K562 (cell line): ENCODE results near the gene MAP4K5. TPM values are rescaled to one million over a fixed set of nuclear protein-coding genes. Genes with fewer than 3 reads are reported as not detected.

Source experiments
- ATAC-seq: fragments of 200-7000 bp; cut with Tn5 transposase; 3 replicates; pipeline ENCODE4 v1.9.1; 2020; ENCODE audit warnings: moderate library complexity
- BruUV-seq: library from RNA; stranded (reverse); fragments of 400-500 nt; replicated peaks from 2 replicates; lab custom pipeline; 2021; lab: Mats Ljungman, UMichigan
- CTCF ChIA-PET: fragments of 300-600 bp; formaldehyde crosslinking; extraction: SDS; loops from one replicate; lab custom pipeline; 2021; ENCODE audit warnings: low intra/inter-chr PET ratio; lab: Yijun Ruan, JAX
- POLR2A ChIA-PET: fragments of 300-600, 350-650 bp; sonication (Branson Sonifier 250); formaldehyde crosslinking; extraction: SDS; loops from one replicate; lab custom pipeline; 2021; ENCODE audit warnings: antibody characterized with exemption, inconsistent platforms; lab: Yijun Ruan, JAX
- DNase-seq, 4 experiments: peaks; one replicate each; pipeline versions ENCODE4 v3.0.0 to v3.0.0-alpha.2; 2011 to 2018; ENCODE audit warnings: low spot score in 3 of 4, mixed read lengths in 3 of 4; ENCODE audit errors: extremely low read depth in 1 of 4
- FAIRE-seq: peaks from 2 replicates; lab custom pipeline; 2011; peaks lifted over from hg19 to GRCh38; lab: Jason Lieb, UNC
- H2AFZ ChIP-seq: 2 replicates; pipeline ENCODE4 v1.6.0; 2011; ENCODE audit warnings: low read depth, low read length, control low read depth, inconsistent platforms
- H3K27ac ChIP-seq: fragments of 200-600 bp; 3 replicates; pipeline ENCODE4 v1.8.0; 2011; ENCODE audit warnings: low read depth, mild to moderate bottlenecking, control low read depth, inconsistent platforms, low read length, moderate library complexity, mixed read lengths; ENCODE audit errors: extremely low read depth
- H3K27me3 ChIP-seq, 2 experiments: fragments of 300-600 bp in 1 of 2; 2 replicates in 1 of 2; 3 replicates in 1 of 2; pipeline versions ENCODE4 v1.6.0 to v1.8.0; 2011; ENCODE audit warnings: inconsistent platforms in 2 of 2, low read length in 2 of 2, mild to moderate bottlenecking in 1 of 2, mixed read lengths in 1 of 2, moderate library complexity in 1 of 2; ENCODE audit not compliant: control insufficient read depth in 2 of 2, insufficient read depth in 2 of 2
- H3K36me3 ChIP-seq: fragments of 300-600 bp; 3 replicates; pipeline ENCODE4 v1.8.0; 2011; ENCODE audit warnings: mild to moderate bottlenecking, low read length, inconsistent platforms; ENCODE audit not compliant: control insufficient read depth, insufficient read depth
- H3K4me1 ChIP-seq, 2 experiments: fragments of 200-600 bp in 1 of 2; replicated peaks in 1 of 2; 2 replicates in 1 of 2; 3 replicates in 1 of 2; pipeline versions ENCODE4 v1.5.1 to v1.8.0; 2011; ENCODE audit warnings: inconsistent platforms in 2 of 2, low read length in 2 of 2, mild to moderate bottlenecking in 1 of 2, mixed read lengths in 1 of 2, moderate library complexity in 1 of 2; ENCODE audit not compliant: control insufficient read depth in 2 of 2, insufficient read depth in 2 of 2
- H3K4me2 ChIP-seq: 2 replicates; pipeline ENCODE4 v1.6.1; 2011; ENCODE audit warnings: low read length, control low read depth, inconsistent platforms, mixed read lengths; ENCODE audit not compliant: insufficient read depth
- H3K4me3 ChIP-seq: fragments of 200-600 bp; sonication (generic), shearing (Covaris generic); 2 replicates; pipeline ENCODE4 v1.5.1; 2016; ENCODE audit warnings: control low read depth, inconsistent platforms
- H3K79me2 ChIP-seq: fragments of 200-600 bp; 3 replicates; pipeline ENCODE4 v1.8.0; 2011; ENCODE audit warnings: low read length, inconsistent platforms; ENCODE audit not compliant: control insufficient read depth, insufficient read depth
- H3K9ac ChIP-seq, 2 experiments: 2 replicates each; pipeline versions ENCODE4 v1.6.0 to v1.6.1; 2011; ENCODE audit warnings: low read depth in 2 of 2, low read length in 2 of 2, control low read depth in 1 of 2, inconsistent platforms in 1 of 2, mild to moderate bottlenecking in 1 of 2, mixed read lengths in 1 of 2; ENCODE audit not compliant: insufficient read depth in 1 of 2
- H3K9me1 ChIP-seq: one replicate; pipeline ENCODE4 v1.6.0; 2011; ENCODE audit warnings: inconsistent platforms, mild to moderate bottlenecking, low read length, moderate library complexity; ENCODE audit not compliant: control insufficient read depth, insufficient read depth
- H3K9me3 ChIP-seq: replicated peaks from 2 replicates; pipeline ENCODE4 v1.5.1; 2011; ENCODE audit warnings: low read depth, low read length, inconsistent platforms; ENCODE audit not compliant: control insufficient read depth, insufficient read depth
- H4K20me1 ChIP-seq: replicated peaks from 2 replicates; pipeline ENCODE4 v1.6.1; 2011; ENCODE audit warnings: low read length, inconsistent platforms, mixed read lengths; ENCODE audit not compliant: control insufficient read depth, insufficient read depth
- C11orf30 ChIP-seq: fragments of 450-650 bp; IDR thresholded peaks from 2 replicates; pipeline ENCODE4 v1.6.1; 2016; ENCODE audit warnings: low read depth, mild to moderate bottlenecking
- HCFC1 ChIP-seq: IDR thresholded peaks from 2 replicates; pipeline ENCODE4 v1.6.1; 2012; ENCODE audit warnings: low read depth, low read length, improper control_type of control experiment
- HNRNPK ChIP-seq: fragments of 200-400 bp; formaldehyde crosslinking; IDR thresholded peaks from one replicate; pipeline ENCODE4 v1.6.1; 2018; ENCODE audit warnings: mild to moderate bottlenecking, low read depth, low read length; ENCODE audit not compliant: poor library complexity, severe bottlenecking
- KDM1A ChIP-seq, 2 experiments: fragments of 450-650 bp; IDR thresholded peaks; 2 replicates each; pipeline ENCODE4 v1.6.1; 2016; ENCODE audit warnings: mild to moderate bottlenecking in 2 of 2
- NR2C1 ChIP-seq, 2 experiments: fragments of 450-650 bp; IDR thresholded peaks; 2 replicates each; pipeline ENCODE4 v1.6.1; 2017; ENCODE audit warnings: mild to moderate bottlenecking in 2 of 2, antibody characterized with exemption in 1 of 2, inconsistent platforms in 1 of 2, missing compliant biosample characterization in 1 of 2, missing genetic modification characterization in 1 of 2
- RBM17 ChIP-seq: fragments of 200-400 bp; formaldehyde crosslinking; IDR thresholded peaks from 2 replicates; pipeline ENCODE4 v1.6.1; 2017; ENCODE audit warnings: low read depth, mild to moderate bottlenecking, low read length, borderline replicate concordance
- SETDB1 ChIP-seq: IDR thresholded peaks from one replicate; pipeline ENCODE4 v1.6.1; 2012; ENCODE audit warnings: low read length, control low read depth, inconsistent platforms
- TAF15 ChIP-seq: fragments of 200-400 bp; formaldehyde crosslinking; IDR thresholded peaks from 2 replicates; pipeline ENCODE4 v1.6.1; 2017; ENCODE audit warnings: mild to moderate bottlenecking, low read depth, low read length, moderate library complexity
- U2AF2 ChIP-seq: fragments of 200-400 bp; formaldehyde crosslinking; optimal IDR thresholded peaks from 2 replicates; pipeline ENCODE3; 2017; ENCODE audit warnings: low read depth, mild to moderate bottlenecking, low read length
- UBTF ChIP-seq, 2 experiments: IDR thresholded peaks; 2 replicates each; pipeline ENCODE4 v1.6.1; 2012; ENCODE audit warnings: improper control_type of control experiment in 2 of 2, low read depth in 2 of 2, low read length in 2 of 2, borderline replicate concordance in 1 of 2
- ZNF133 ChIP-seq: fragments of 250-450 bp; sonication (Bioruptor Pico); IDR thresholded peaks from 2 replicates; pipeline ENCODE4 v1.4.0; 2020; ENCODE audit warnings: mild to moderate bottlenecking
- ZNF316 ChIP-seq: fragments of 450-650 bp; IDR thresholded peaks from 2 replicates; pipeline ENCODE4 v1.6.1; 2016
- ZNF717 ChIP-seq: fragments of 250-450 bp; sonication (Bioruptor Pico); IDR thresholded peaks from 2 replicates; pipeline ENCODE4 v1.5.0; 2021
- ZNF79 ChIP-seq: fragments of 250-450 bp; sonication (Bioruptor Pico); IDR thresholded peaks from 2 replicates; pipeline ENCODE4 v1.4.0; 2020; ENCODE audit warnings: low read depth, mild to moderate bottlenecking, moderate library complexity
- WGBS: fragments of 100-300 bp; shearing (Covaris generic); methylation state at CpG from one replicate; pipeline ENCODE4 v1.1.6; 2016; ENCODE audit warnings: low coverage, mixed read lengths; ENCODE audit not compliant: insufficient coverage; ENCODE audit errors: missing lambda C conversion rate; 5-methylcytosine and 5-hydroxymethylcytosine counted together
- in situ Hi-C: fragments of 300-500 bp; cut with MboI; formaldehyde crosslinking; loops from 4 replicates; pipeline ENCODE4 v1.15.0; 2018; ENCODE audit warnings: inconsistent platforms, mixed read lengths
- intact Hi-C: fragments of 100-400 bp; cut with micrococcal nuclease; formaldehyde crosslinking; loops from 2 replicates; pipeline ENCODE4 v1.14.2; 2022
- polyA plus RNA-seq, 8 experiments: library from polyadenylated mRNA; depleted of rRNA in 4 of 8; stranded (reverse) in 5 of 8; unstranded in 3 of 8; fragments of >200 nt; fragmentation: Nextera tagmentation in 2 of 8; fragmentation: Illumina TruSeq in 1 of 8; extraction: Ambion mirVana in 2 of 8; extraction: Trizol in 1 of 8; gene quantifications; 2 replicates each; pipeline versions ENCODE4 v1.2.1 to v1.2.3, GENCODE V29; 2011 to 2014; ENCODE audit warnings: inconsistent platforms in 1 of 8, missing spikeins in 1 of 8
- total RNA-seq, 7 experiments: library from RNA; depleted of rRNA in 6 of 7; stranded (reverse); fragments of >200 nt in 6 of 7; fragmentation: Illumina TruSeq in 2 of 7; extraction: Trizol in 2 of 7; gene quantifications; 2 replicates each; pipeline versions ENCODE4 v1.2.1 to v1.2.3, GENCODE V29; 2011 to 2021; ENCODE audit warnings: low replicate concordance in 1 of 7

Gene MAP4K5
- total and polyA plus RNA-seq, 9 of the 15 experiments (the other 6 are each of a cell fraction or from before 2014, with no cell fraction given): 5.9 to 29.4 (median 18.0) TPM

- ChIA-PET POLR2A (no interaction called here), CTCF (no interaction called here)
- H3K36me3 ChIP-seq: peaks cover 46% of the 10 kb centered on the region
- no TSS peak for BruUV-seq
- H3K27me3 ChIP-seq: no peaks in the 10 kb centered on the region
- H4K20me1 ChIP-seq: no peaks in the 10 kb centered on the region
- DNase-seq: no peak
- no peak for ATAC-seq
- in situ Hi-C loops (no loop called here), intact Hi-C loops (no loop called here)
- peaks cover 4% of the 10 kb centered on the region; the same call in 1 of the 2 replicates for H3K9me3 ChIP-seq
- TF ChIP-seq KDM1A (IDR thresholded peaks at IDR 0.05) (no peak), ZNF79 (no peak), ZNF316 (peak; percentile 75), C11orf30 (0 out of 2 replicates have a peak, but pooled peaks have one; percentile 27)
- H3K9me1 ChIP-seq: no peaks in the 10 kb centered on the region
- WGBS: 100% methylated on average over 1 of the region's 1 CpG
- no peak overlapping the region for H3K4me2 ChIP-seq
- H2AFZ ChIP-seq: no peak overlapping the region
- H3K4me1 ChIP-seq: no peaks in the 10 kb centered on the region
- H3K4me3 ChIP-seq: no peak overlapping the region
- no peaks in the 10 kb centered on the region for H3K79me2 ChIP-seq
- FAIRE-seq: no peak
- H3K27ac ChIP-seq: no peak overlapping the region
- no peak overlapping the region for H3K9ac ChIP-seq
Observed at GRCh38 chr14:50476134-50476533, 56.2 kb downstream of the MAP4K5 start.

- Histone ChIP-seq H2AFZ (no peak overlapping the region), H3K9me1 (no peaks in the 10 kb centered on the region), H3K9me3 (peaks cover 6% of the 10 kb centered on the region; the same call in 1 of the 2 replicates), H3K79me2 (no peaks in the 10 kb centered on the region), H4K20me1 (no peaks in the 10 kb centered on the region), H3K4me2 (no peak overlapping the region), H3K4me3 (no peak overlapping the region), H3K27me3 (no peaks in the 10 kb centered on the region), H3K4me1 (no peaks in the 10 kb centered on the region), H3K36me3 (peaks cover 47% of the 10 kb centered on the region), H3K9ac (no peak overlapping the region), H3K27ac (no peak overlapping the region)
- intact Hi-C loops: no loop called here
- no peak for DNase-seq
- ATAC-seq: no peak
- ChIA-PET POLR2A (no interaction called here), CTCF (no interaction called here)
- in situ Hi-C loops: no loop called here
- no TSS peak for BruUV-seq
- no peak for FAIRE-seq
- 0% methylated on average over 1 of the region's 1 CpG for WGBS
- TF ChIP-seq SETDB1 (no peak), UBTF (IDR thresholded peaks at IDR 0.05; ENCODE audit: borderline replicate concordance in 1 of 2, low read depth in 2 of 2, low read length in 2 of 2) (no peak), U2AF2 (no peak), HNRNPK (no peak), TAF15 (no peak), NR2C1 (IDR thresholded peaks at IDR 0.05) (no peak), NR2C1 (tag; IDR thresholded peaks at IDR 0.05) (no peak), ZNF133 (CRISPR knock-in tag) (no peak), ZNF717 (CRISPR knock-in tag) (no peak), RBM17 (no peak), HCFC1 (no peak)
Observed at GRCh38 chr14:50475460-50475859, 56.9 kb downstream of the MAP4K5 start.
